ENCODE results near the gene ATRNL1.
A peak's percentile ranks its signal among the peaks of the same experiment; 100 is the strongest.
"Not testable (repeated sequence)": the region's sequence is repeated elsewhere in the genome, so short reads cannot be mapped to it uniquely, and the experiment has no call there.

The ATRNL1 gene

DNA sequence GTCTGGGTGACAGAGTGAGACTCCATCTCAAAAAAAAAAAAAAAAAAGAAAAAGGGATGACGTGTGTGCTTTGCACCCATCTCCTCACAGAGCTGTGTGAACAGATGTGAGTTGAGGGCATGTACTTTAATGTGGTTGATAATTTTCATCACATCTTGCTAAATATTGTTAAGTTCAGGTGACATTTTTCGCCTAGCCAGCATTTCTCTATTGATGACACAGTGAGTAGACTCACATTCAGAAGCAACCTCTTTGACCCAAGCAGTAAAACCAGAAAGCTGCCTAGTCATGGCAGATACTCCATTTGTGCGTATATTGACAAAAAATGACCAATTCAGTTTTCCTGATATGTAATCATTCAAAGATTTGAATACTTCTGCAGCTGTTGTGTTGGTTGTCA is 126.0 kb downstream of the ATRNL1 start:
- no peak for DNase-seq

- no peak for DNase-seq
Observed at GRCh38 chr10:115222039-115222438, 128.9 kb downstream of the ATRNL1 start.

DNA sequence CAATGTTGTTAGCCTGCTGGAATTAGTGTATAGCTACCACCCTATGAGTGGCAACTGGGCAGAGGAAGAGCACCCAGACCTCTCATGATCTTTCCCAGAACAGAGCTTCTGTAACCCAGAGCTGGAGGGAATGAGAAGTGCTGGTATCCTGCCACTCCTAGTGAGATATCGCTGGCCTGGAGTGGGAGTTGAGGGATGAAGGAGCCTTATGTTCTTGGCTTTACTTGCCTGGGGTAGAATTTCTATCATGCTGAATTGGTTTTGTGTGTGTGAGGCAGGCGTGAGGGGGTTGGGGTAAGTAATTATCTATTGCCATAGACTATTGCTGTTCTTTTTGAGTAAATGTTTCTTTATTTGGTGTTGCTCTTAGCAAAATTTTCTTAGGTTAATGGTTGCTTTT is 146.6 kb downstream of the ATRNL1 start:
- no peak for DNase-seq

DNA sequence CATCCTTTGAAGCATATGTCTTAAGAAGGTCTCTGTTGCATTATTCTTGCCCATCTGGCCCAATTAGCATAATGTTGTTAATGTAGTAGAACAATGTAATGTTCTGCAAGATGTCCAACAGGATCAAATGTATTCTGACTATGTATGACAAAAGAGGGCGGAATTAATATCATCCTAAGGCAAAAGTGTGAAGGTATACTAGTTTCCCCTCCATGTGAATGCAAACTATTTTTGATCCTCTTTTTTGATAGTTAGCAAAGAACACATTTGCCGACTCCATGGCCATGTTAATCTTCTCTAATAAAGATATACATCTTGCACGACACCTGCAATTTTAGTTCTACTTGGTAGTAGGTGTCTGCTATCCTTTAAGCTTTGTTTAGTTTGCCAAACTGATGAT is 157.6 kb downstream of the ATRNL1 start:
- DNase-seq: no peak

GRCh38 chr10:115253765-115254164 is 160.6 kb downstream of the ATRNL1 start:
- not testable (repeated sequence) for DNase-seq

DNA sequence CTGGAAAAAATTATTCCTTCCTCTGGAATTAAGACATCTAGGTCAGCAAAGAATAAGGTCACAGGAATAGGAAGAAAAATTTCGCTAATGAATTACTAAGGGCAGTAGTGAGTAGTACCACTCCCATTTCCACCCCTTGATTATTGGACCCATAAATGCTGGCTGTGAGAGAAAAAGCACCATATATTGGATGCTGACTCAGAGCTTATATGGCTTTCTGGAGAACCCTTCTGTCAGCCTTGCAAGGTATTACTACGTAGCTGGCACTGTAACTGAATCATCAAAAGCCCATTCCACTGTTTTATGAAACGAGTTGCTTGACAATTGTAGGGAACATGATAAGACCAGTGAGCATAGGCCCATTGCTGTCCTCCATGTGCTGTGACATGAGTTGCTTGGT is 179.3 kb downstream of the ATRNL1 start:
- DNase-seq: no peak

DNA sequence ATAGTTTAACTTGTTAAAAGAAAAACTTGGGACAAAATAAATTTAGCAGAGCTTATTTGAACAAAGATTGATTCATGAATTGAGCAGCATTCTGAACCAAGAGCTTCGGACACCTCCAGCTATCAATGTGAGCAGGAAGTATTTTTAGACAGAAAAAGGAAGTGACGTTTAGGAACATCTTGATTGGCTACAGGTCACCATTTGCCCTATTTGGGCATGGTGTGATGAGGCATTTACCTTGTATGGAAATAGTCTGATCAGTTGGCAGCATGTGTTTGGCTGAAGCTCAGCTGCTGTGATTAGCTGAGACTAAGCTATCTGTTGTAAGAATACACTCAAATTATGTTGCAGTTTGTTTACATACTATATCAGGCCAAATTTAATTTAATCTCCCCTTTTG is 185.1 kb downstream of the ATRNL1 start:
- no peak for DNase-seq

GRCh38 chr10:115295213-115295805 is 202.1 kb downstream of the ATRNL1 start:
- DNase-seq: no peak

DNA sequence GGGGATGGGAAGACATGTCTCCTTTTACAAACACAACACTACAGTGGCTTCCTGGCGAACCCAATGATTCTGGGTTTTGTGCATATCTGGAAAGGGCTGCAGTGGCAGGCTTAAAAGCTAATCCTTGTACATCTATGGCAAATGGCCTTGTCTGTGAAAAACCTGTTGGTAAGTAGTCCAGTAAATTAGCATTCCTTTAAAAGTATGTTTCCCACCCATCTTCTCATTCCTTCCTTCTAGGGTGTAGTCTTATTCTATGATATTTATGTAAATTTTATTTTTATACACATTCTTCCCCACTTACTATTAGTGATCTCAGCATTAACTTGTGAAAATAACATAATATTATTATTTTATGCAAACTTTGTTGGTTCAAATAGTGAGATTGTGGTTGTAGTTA is 206.9 kb downstream of the ATRNL1 start:
- DNase-seq: no peak

DNA sequence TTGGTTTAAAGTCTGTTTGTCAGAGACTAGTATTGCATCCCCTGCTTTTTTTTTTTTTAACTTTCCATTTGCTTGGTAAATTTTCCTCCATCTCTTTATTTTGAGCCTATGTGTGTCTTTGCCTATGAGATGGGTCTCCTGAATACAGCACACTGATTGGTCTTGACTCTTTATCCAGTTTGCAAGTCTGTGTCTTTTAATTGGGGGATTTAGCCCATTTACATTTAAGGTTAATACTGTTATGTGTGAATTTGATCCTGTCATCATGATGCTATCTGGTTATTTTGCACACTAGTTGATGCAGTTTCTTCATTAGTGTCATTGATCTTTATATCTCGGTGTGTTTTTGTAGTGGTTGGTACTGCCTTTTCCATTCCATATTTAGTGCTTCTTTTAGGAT is 226.5 kb downstream of the ATRNL1 start:
- DNase-seq: not testable (repeated sequence)

DNA sequence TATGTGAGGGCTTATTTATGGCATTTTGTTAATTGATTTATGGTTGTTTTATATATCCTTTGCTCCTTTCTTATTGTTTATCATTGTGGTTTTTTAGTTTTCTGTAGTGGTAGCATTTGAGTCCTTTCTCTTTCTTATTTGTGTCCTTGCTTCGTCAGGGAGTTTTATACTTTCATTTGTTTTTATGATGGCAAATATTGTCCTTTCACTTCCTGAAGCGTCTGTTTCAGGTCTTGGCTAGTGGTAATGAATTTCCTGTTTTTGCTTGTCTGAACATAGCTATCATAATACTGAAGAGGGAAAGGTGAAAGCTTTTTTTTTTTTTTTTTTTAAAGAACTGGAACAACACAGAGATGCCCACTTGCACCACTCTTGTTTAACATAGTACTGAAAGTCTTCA is 228.2 kb downstream of the ATRNL1 start:
- no peak for DNase-seq

- no peak for DNase-seq
Observed at GRCh38 chr10:115328331-115328730, 235.2 kb downstream of the ATRNL1 start.

DNA sequence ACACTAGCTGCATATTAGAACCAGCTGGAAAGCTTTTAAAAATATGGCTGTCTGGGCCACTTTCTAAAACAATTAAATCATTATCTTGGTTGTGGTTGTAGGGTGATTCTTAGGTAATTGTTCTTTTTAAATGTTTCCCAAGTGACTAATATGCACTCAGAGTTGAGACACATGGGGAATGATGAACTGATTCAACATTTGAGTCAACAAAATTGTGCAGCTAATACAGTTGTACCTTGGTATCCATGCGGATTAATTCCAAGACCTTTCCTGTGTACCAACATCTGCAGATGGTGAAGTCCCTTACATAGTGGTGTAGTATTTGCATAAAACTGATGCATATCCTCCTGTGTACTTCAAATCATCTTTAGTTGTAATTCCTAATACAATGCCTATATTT is 242.2 kb downstream of the ATRNL1 start:
- DNase-seq: no peak

DNA sequence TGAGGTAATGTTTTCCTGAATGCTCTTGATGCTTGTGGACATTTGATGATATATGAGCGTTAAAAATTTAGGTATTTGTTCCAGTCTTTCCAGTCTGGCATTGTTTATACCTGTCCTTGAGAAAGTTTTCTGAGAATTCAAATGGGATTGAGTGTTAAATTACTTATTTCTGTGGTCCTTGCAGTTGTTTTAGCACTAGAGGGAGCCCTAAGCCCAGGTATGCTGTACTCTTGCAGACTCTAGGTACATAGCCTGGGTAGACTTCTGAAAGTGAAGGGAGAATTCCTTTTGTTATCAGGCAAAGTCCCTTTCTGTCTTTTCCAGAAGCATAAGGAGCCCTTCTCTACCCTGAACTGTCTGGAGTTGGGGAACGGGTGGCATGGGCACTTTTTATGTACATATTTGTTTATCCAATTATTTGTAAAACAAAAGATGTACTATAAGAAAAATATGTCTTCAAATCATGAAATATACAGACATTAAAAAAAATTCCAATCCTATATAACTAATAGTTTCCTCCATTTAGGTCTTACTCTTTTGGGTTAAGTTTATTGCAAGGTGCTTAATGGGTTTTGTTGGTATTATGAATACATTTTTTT is 262.1 kb downstream of the ATRNL1 start:
- DNase-seq: peak; percentile 46 to 60

DNA sequence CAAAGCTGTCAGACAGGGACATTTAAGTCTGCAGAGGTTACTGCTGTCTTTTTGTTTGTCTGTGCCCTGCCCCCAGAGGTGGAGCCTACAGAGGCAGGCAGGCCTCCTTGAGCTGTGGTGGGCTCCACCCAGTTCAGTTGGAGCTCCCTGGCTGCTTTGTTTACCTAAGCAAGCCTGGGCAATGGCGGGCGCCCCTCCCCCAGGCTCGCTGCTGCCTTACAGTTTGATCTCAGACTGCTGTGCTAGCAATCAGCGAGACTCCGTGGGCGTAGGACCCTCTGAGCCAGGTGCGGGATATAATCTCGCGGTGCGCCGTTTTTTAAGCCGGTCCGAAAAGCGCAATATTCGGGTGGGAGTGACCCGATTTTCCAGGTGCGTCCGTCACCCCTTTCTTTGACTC is 274.8 kb downstream of the ATRNL1 start:
- not testable (repeated sequence) for DNase-seq

DNA sequence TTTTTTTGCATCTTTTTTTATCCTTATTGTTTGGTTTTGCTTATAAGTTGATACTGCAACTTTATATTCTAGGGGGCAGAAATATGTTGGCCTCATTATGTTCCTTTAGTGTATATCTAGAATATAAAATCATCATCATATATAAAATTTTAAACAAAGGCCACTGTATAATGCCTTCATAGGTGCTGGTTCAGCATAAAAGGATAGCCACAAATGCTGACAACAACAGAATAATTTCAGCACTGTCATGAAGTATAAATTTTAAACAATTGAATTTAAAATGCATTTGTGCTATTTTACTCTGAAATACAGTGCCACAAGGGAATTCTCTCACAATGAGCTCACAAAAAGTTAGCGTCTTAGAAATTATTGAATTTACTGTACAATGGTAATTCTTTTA is 285.9 kb downstream of the ATRNL1 start:
- DNase-seq: no peak

DNA sequence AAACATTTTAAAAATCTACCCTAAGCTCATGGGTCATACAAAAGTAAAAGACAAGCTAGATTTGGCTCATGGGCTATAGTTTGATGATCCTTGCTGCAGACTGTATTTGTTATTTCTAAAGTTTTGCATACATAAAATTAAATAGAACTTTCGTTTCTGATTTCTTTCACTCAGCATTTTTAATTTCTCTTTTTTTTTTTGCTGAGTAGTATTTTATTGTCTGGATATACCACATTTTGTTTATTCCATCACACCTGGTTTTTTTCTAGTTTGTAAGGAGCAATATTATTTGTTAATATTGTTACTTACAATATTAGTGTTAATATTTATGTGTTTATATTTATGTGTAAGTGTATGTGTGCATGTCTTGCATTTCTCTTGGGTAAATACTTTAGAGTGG is 291.5 kb downstream of the ATRNL1 start:
- DNase-seq: no peak

DNA sequence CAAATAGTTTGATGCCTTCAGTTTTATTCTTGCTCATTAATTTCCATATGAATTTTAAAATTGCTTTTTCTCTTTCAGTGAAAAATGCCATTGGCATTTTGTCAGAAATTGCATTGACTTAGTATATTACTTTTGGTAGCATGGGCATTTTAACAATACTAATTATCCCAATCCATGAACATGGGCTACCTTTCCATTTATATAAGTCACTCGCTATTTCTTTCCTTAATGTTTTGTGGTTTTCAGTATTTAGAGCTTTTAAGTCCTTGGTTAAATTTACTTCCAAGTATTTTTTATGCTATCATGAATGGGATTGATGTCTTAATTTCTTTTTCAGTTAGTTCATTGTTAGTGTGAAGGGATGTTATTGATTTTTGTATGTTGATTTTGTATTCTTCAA is 297.4 kb downstream of the ATRNL1 start:
- no peak for DNase-seq

- DNase-seq: no peak
Observed at GRCh38 chr10:115398026-115398425, 304.9 kb downstream of the ATRNL1 start.

DNA sequence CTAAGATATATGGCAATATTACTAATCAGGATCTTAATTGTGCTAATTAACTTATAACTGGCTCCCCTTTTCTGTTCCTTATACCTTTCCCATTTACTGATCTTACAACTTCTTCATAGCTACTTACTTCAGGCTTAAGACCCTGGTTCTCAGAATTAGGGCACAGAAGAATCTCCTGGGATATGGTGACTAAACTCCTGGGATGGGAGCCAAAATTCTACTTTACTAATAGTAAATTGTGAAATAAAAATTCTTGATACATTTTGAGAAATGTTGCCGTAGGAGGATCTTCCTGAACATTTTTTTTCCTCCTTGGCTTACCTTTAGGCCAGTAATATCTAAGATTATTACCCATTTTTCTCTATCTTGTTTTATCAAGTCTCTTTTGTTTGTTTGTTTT is 309.5 kb downstream of the ATRNL1 start:
- no peak for DNase-seq

GRCh38 chr10:115405838-115406237 is 312.7 kb downstream of the ATRNL1 start:
- DNase-seq: not testable (repeated sequence)

GRCh38 chr10:115409347-115409746 is 316.2 kb downstream of the ATRNL1 start:
- DNase-seq: no peak

DNA sequence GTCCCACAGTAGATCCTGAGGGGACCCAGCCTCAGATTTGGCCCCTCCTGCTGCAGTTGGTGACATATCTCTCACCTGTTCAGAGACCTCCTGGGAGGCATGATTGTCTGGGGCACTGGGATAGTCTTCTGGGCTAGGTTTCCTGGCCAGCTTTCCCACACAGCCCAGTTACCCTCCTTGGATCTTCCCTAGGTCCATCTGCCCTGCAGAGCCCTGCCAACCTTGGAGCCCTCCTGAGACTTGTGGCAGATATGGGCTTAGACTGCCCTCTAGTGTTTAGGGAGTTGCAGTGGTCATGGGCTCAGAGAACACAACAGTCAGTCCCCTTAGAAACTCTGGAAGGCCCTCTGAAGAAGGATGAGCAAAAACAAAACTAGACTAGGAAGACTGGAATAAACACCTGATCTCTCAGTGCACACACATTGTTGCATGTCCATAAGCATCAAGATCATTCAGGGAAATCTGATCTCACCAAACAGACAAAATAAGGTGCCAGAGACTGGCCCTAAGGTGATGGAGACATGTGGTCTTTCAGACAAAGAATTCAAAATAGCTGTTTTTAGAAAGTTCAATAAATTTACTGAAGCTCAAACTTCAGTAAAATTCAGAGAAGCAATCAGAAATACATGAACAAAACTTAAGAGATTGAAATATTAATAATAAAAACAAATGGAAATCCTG is 324.6 kb downstream of the ATRNL1 start:
- peak in 1 of 2 experiments; percentile 24 for DNase-seq

GRCh38 chr10:115422624-115423023 is 329.5 kb downstream of the ATRNL1 start:
- no peak for DNase-seq

DNA sequence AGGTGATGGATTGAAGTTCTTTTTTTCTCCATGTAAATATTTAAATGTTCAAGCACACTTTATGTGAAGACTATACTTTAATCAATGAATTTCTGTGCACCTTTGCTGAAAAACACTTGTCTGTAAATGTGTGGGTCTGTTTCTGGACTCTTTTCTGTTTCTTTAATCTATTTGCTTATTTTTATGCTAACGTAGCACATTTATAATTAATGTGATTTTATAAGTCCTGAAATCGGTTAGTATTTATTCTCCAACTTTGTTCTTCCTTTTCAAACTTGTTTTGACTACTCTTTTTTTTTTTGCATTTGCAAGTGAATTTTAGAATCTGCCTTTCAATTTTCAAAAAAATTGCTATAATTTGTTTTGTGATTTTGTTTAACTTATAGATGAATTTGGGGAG is 334.4 kb downstream of the ATRNL1 start:
- DNase-seq: no peak
